Breast epithelium (tissue), 4 donors: Measurements from ENCODE around the gene FASTK. TPM values are rescaled to one million over a fixed set of nuclear protein-coding genes. Genes with fewer than 3 reads are reported as not detected.

Source experiments
- DNase-seq, 2 donors: peaks; one replicate each; pipeline ENCODE4 v3.0.0-alpha.2; 2019; ENCODE audit warnings: low spot score in 2 of 2
- H3K27ac ChIP-seq, 2 donors: fragments of 200-600 bp; sonication (generic) in 1 of 2; one replicate each; pipeline ENCODE4 v1.5.1; 2016 to 2019; ENCODE audit warnings: mild to moderate bottlenecking in 1 of 2
- H3K27me3 ChIP-seq, 2 donors: fragments of 200-600 bp; sonication (generic) in 1 of 2; one replicate each; pipeline versions ENCODE4 v1.5.1 to v1.6.0; 2017 to 2019; ENCODE audit warnings: control low read depth in 1 of 2, mild to moderate bottlenecking in 1 of 2
- H3K36me3 ChIP-seq: fragments of 200-600 bp; one replicate; pipeline ENCODE4 v1.5.1; 2019
- H3K4me1 ChIP-seq, 2 donors: fragments of 200-600 bp; sonication (generic); one replicate each; pipeline ENCODE4 v1.5.1; 2016 to 2019; ENCODE audit warnings: control low read depth in 1 of 2
- H3K4me3 ChIP-seq, 3 donors: fragments of 200-600 bp; sonication (generic); 1 replicate in 2 of 3; 2 replicates in 1 of 3; pipeline ENCODE4 v1.5.1; 2016 to 2019; ENCODE audit warnings: mild to moderate bottlenecking in 3 of 3, moderate library complexity in 2 of 3
- H3K9me3 ChIP-seq, 2 donors: fragments of 200-600 bp; sonication (generic) in 1 of 2; one replicate each; pipeline ENCODE4 v1.5.1; 2016 to 2019; ENCODE audit warnings: control low read depth in 1 of 2
- POLR2A ChIP-seq: fragments of 450-650 bp; IDR thresholded peaks from one replicate; pipeline ENCODE4 v1.6.1; 2016; ENCODE audit warnings: antibody characterized with exemption, mild to moderate bottlenecking, moderate library complexity
- POLR2AphosphoS5 ChIP-seq, 3 donors: sonication (generic); formaldehyde crosslinking; IDR thresholded peaks; one replicate each; pipeline ENCODE4 v1.6.1; 2017; ENCODE audit warnings: antibody characterized with exemption in 3 of 3
- intact Hi-C: fragments of 100-400 bp; cut with DNase I; formaldehyde crosslinking; loops from one replicate; pipeline ENCODE4 v1.15.1; 2023; ENCODE audit warnings: low total_unique reads
- total RNA-seq, 3 donors: library from RNA; depleted of rRNA; stranded (reverse); fragments of >200 nt; gene quantifications; one replicate each; pipeline ENCODE4 v1.1.0, GENCODE V29; 2016
- TF ChIP-seq, protein P1 (sequence below), 3 donors: fragments of 450-650 bp; IDR thresholded peaks; one replicate each; pipeline ENCODE4 v1.5.1; 2016 to 2017; ENCODE audit warnings: antibody characterized with exemption in 3 of 3, mild to moderate bottlenecking in 3 of 3, moderate library complexity in 3 of 3

FASTK gene
- total RNA-seq, 3 donors from 2014 or later, result 45.6 to 63.5 (median 60.0) TPM

- Histone ChIP-seq H3K4me1 (peaks cover 0 to 9% of the 10 kb centered on the region in 2 donors), H3K36me3 (no peaks in the 10 kb centered on the region), H3K9me3 (no peaks in the 10 kb centered on the region), H3K4me3 (no peak overlapping the region), H3K27ac (peak overlapping the region in 1 of 2 donors; percentile 55), H3K27me3 (no peaks in the 10 kb centered on the region)
- TF ChIP-seq POLR2AphosphoS5 (IDR thresholded peaks at IDR 0.05) (no peak), POLR2A (no peak)
- TF ChIP-seq, protein P1, sequence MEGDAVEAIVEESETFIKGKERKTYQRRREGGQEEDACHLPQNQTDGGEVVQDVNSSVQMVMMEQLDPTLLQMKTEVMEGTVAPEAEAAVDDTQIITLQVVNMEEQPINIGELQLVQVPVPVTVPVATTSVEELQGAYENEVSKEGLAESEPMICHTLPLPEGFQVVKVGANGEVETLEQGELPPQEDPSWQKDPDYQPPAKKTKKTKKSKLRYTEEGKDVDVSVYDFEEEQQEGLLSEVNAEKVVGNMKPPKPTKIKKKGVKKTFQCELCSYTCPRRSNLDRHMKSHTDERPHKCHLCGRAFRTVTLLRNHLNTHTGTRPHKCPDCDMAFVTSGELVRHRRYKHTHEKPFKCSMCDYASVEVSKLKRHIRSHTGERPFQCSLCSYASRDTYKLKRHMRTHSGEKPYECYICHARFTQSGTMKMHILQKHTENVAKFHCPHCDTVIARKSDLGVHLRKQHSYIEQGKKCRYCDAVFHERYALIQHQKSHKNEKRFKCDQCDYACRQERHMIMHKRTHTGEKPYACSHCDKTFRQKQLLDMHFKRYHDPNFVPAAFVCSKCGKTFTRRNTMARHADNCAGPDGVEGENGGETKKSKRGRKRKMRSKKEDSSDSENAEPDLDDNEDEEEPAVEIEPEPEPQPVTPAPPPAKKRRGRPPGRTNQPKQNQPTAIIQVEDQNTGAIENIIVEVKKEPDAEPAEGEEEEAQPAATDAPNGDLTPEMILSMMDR (IDR thresholded peaks at IDR 0.05), result no peak
- DNase-seq, result no peak
- intact Hi-C loops, result loop anchor here (10.0 kb wide), 1 partner anchor 96 kb away; no protein-coding TSS in a partner anchor
Observed at GRCh38 chr7:151110236-151110940, 29.8 kb upstream of the FASTK start.

DNA sequence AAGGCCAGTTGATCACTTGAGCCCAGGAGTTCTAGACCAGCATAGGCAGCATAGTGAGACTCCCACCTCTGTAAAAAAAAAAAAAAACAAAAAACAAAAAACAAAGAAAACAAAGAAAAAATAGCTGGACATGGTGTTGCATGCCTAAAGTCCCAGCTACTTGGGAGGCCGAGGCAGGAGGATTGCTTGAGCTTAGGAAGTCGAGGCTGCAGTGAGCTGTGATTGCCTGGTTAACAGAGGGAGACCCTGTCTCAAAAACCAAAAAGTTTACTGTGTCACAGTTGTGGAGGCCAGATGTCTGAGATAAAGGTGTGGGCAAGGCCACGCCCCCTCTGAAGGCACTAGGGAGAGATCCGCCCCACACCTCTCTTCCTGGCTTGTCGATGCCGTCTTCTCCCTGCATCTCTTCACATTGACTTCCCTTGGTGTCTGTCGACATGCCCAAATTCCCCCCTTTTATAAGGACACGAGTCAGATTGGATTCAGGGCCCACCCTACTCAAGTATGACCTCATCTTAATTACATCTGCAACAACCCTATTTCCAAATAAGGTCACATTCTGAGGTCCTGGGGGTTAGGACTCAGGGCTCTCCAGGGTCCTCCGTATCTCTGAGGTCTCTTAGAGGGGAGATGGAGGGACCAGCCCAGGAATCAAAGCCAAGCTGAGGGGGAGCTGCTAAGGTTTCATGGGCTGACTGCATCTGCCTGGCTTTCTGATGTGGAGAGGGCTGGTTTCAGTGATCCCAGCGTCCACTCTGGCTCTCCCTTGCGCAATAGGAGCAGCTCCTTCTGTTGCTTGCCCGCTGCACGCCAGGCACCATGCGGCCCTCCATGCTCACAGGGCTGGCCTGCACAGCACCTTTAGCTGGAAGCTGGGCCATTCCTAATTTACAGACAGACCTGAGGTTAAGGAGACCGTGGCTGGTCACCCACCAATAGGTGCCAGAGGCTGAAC is 28.8 kb upstream of the FASTK start:
- Histone ChIP-seq H3K9me3 (no peaks in the 10 kb centered on the region), H3K27ac (peak overlapping the region in 1 of 2 donors; percentile 55), H3K27me3 (no peaks in the 10 kb centered on the region), H3K4me1 (peaks cover 0 to 7% of the 10 kb centered on the region in 2 donors), H3K4me3 (no peak overlapping the region), H3K36me3 (no peaks in the 10 kb centered on the region)
- no peak for DNase-seq
- no peak for TF ChIP-seq POLR2AphosphoS5 (IDR thresholded peaks at IDR 0.05)
- TF ChIP-seq, protein P1 (IDR thresholded peaks at IDR 0.05), result no peak
- TF ChIP-seq POLR2A, result no peak
- intact Hi-C loops, result loop anchor here (10.0 kb wide), 1 partner anchor 95 kb away; no protein-coding TSS in a partner anchor

GRCh38 chr7:151107882-151108281 is 27.3 kb upstream of the FASTK start:
- no peak for DNase-seq
- Histone ChIP-seq H3K27me3 (no peaks in the 10 kb centered on the region), H3K4me1 (peaks cover 0 to 5% of the 10 kb centered on the region in 2 donors), H3K4me3 (no peak overlapping the region), H3K9me3 (no peaks in the 10 kb centered on the region), H3K36me3 (no peaks in the 10 kb centered on the region), H3K27ac (peak overlapping the region in 1 of 2 donors; percentile 68)
- intact Hi-C loops, result no loop called here
- TF ChIP-seq POLR2A (no peak), POLR2AphosphoS5 (IDR thresholded peaks at IDR 0.05) (no peak)
- TF ChIP-seq, protein P1 (IDR thresholded peaks at IDR 0.05), result no peak

DNA sequence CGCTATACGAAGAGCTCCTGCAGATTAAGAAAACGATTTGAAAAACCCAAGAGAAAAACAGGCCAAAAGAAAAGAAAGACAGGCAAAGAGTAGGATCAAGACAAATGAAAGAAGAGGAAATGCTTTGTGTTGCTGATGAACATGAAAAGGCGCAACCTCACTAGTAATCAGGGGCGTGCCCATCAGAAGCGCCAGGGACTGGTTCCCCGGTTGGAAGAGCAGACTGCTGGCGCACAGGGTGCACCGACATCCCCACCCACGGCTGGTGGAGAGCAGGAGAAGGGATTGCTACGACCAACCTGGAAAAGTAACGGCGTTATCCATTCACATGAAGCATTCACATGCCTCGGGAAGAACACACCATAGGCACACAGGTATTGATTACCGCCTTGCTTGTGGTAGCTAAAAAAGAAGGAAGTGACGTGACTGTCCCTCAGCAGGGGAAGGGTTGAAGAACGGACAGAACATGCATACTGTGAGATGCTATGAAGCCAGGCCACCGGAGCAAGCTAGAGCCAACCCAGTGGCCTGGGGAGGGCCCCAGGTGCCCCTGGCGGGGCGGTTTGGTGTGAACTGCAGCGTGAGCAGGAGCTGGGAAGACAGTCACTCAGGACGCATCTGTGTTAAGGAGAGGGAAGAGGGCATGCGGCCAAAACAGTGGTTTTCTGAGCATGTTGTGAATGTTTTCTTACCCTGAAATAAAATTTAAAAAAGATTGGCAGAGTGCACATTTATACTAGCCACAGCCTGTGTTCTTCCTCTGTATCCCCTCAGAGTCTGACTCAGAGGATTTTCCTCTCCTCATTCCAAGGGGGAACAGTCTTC is 24.0 kb upstream of the FASTK start:
- no peaks in the 10 kb centered on the region for H3K27me3 ChIP-seq
- no peak for DNase-seq
- H3K4me3 ChIP-seq, result no peak overlapping the region
- intact Hi-C loops, result no loop called here
- H3K27ac ChIP-seq, result no peak overlapping the region
- H3K4me1 ChIP-seq, result no peaks in the 10 kb centered on the region
- no peaks in the 10 kb centered on the region for H3K36me3 ChIP-seq
- no peak for TF ChIP-seq POLR2A
- TF ChIP-seq POLR2AphosphoS5 (IDR thresholded peaks at IDR 0.05), result no peak
- H3K9me3 ChIP-seq, result no peaks in the 10 kb centered on the region

DNA sequence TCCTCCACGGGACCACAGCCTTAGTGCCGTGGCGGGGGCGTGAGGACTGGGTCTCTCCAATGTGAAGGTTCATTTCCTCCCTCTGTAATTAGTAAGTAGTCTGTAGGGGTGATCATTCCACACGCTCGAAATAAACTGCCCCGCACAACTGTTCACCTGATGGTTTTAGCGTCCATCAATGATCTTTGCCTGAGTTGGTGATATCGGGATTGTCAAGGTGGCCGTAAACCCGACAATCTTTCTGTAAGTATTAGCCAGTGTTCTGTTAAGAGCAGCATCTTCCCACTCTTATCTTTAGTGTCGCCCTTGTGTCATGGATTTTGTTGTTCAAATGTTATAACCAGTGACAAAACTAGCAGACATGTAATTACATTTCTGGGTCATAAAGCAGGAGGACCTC is 23.4 kb upstream of the FASTK start:
- H3K27me3 ChIP-seq, result no peaks in the 10 kb centered on the region
- H3K4me1 ChIP-seq, result no peaks in the 10 kb centered on the region
- no peaks in the 10 kb centered on the region for H3K9me3 ChIP-seq
- no peak overlapping the region for H3K27ac ChIP-seq
- intact Hi-C loops, result no loop called here
- DNase-seq, result no peak
- no peak overlapping the region for H3K4me3 ChIP-seq
- H3K36me3 ChIP-seq, result no peaks in the 10 kb centered on the region
- no peak for TF ChIP-seq POLR2A
- TF ChIP-seq, protein P1 (IDR thresholded peaks at IDR 0.05), result no peak
- no peak for TF ChIP-seq POLR2AphosphoS5 (IDR thresholded peaks at IDR 0.05)
